Body of pancreas (tissue), 4 donors: ENCODE measurements around the gene TRIAP1. TPM values are rescaled to one million over a fixed set of nuclear protein-coding genes. Genes with fewer than 3 reads are reported as not detected.

Source experiments
- ATAC-seq: fragments of 150-250 bp; one replicate; pipeline ENCODE4 v1.9.1; 2016
- DNase-seq, 4 donors: peaks; one replicate each; pipeline ENCODE4 v3.0.0-alpha.2; 2019
- H3K27ac ChIP-seq, 4 donors: fragments of 200-600 bp; sonication (generic); 1 replicate in 3 of 4; 2 replicates in 1 of 4; pipeline versions ENCODE4 v1.5.1 to v1.6.1; 2016 to 2019; ENCODE audit warnings: mild to moderate bottlenecking in 1 of 4, mixed read lengths in 1 of 4, moderate library complexity in 1 of 4
- H3K27me3 ChIP-seq, 2 donors: fragments of 200-600 bp; sonication (generic); one replicate each; pipeline ENCODE4 v1.6.0; 2016; ENCODE audit warnings: mild to moderate bottlenecking in 1 of 2
- H3K36me3 ChIP-seq, 2 donors: fragments of 200-600 bp; sonication (generic); replicated peaks in 1 of 2; 2 replicates each; pipeline ENCODE4 v1.5.1; 2016; ENCODE audit warnings: low read depth in 2 of 2; ENCODE audit not compliant: insufficient read depth in 1 of 2
- H3K4me1 ChIP-seq: fragments of 200-600 bp; sonication (generic); one replicate; pipeline ENCODE4 v1.6.0; 2016
- H3K4me3 ChIP-seq, 2 donors: fragments of 200-600 bp; sonication (generic); 1 replicate in 1 of 2; 2 replicates in 1 of 2; pipeline ENCODE4 v1.5.1; 2016 to 2019
- H3K9me3 ChIP-seq, 3 donors: fragments of 200-600 bp; sonication (generic); 1 replicate in 2 of 3; 2 replicates in 1 of 3; pipeline ENCODE4 v1.5.1; 2016
- POLR2A ChIP-seq, 3 donors: fragments of 450-650 bp; IDR thresholded peaks; one replicate each; pipeline ENCODE4 v1.6.1; 2016; ENCODE audit warnings: antibody characterized with exemption in 3 of 3, mild to moderate bottlenecking in 2 of 3
- WGBS, 2 donors: methylation state at CpG; one replicate each; pipeline ENCODE4 v1.1.5; 2017; 5-methylcytosine and 5-hydroxymethylcytosine counted together
- intact Hi-C: fragments of 100-400 bp; cut with DNase I; formaldehyde crosslinking; loops from one replicate; pipeline ENCODE4 v1.15.1; 2023
- total RNA-seq, 2 donors: library from RNA; depleted of rRNA; stranded (reverse); fragments of >200 nt; gene quantifications; one replicate each; pipeline ENCODE4 v1.1.0, GENCODE V29; 2016
- TF ChIP-seq, protein P1 (sequence below), 7 experiments: fragments of 450-650 bp in 4 of 7; fragments of 200-600 bp in 3 of 7; sonication (generic) in 3 of 7; IDR thresholded peaks; one replicate each; pipeline ENCODE4 v1.5.1; 2016 to 2019; ENCODE audit warnings: antibody characterized with exemption in 7 of 7

TRIAP1 gene
- total RNA-seq, 2 donors from 2014 or later: 2.3 to 11.2 TPM

DNA sequence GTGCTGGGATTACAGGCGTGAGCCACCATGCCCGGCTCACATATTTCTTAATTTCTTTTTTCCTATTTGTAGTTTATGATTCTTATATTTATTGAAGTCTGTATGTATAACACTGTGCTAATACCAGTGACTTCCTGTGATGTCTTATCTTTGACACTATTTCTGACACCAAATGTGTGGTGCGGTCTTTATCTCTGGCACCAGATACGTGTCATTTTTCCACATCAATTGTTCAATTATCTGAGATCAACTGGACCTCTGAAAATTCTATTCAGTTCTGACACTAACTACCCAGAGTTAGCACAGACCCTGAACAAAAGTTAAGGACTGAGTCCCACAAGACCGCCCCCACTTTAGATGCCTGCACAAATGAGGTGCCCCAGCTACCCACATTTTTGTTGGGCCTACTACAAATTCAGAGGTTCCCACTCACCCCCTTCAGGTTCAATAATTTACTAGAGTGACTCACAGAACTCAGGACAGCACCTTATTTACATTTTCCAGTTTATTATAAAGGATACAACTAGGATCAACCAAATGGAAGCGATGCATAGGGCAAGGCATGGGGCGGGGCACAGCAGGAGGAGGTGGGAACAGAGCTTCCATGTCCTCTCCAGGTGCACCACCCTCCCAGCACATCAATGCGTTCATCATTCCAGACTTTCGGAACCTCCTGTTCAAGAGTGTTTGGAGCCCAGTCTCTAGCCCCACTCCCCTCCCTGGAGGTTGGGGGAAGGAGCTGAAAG is 35.0 kb upstream of the TRIAP1 start:
- ATAC-seq (no peak), DNase-seq (no peak)
- no peak for TF ChIP-seq POLR2A (IDR thresholded peaks at IDR 0.05)
- TF ChIP-seq, protein P1, sequence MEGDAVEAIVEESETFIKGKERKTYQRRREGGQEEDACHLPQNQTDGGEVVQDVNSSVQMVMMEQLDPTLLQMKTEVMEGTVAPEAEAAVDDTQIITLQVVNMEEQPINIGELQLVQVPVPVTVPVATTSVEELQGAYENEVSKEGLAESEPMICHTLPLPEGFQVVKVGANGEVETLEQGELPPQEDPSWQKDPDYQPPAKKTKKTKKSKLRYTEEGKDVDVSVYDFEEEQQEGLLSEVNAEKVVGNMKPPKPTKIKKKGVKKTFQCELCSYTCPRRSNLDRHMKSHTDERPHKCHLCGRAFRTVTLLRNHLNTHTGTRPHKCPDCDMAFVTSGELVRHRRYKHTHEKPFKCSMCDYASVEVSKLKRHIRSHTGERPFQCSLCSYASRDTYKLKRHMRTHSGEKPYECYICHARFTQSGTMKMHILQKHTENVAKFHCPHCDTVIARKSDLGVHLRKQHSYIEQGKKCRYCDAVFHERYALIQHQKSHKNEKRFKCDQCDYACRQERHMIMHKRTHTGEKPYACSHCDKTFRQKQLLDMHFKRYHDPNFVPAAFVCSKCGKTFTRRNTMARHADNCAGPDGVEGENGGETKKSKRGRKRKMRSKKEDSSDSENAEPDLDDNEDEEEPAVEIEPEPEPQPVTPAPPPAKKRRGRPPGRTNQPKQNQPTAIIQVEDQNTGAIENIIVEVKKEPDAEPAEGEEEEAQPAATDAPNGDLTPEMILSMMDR (IDR thresholded peaks at IDR 0.05): no peak
- WGBS, 2 donors: 87 to 91% methylated on average over 9 of the region's 9 CpGs
- Histone ChIP-seq H3K36me3 (no peaks in the 10 kb centered on the region), H3K27ac (no peak overlapping the region), H3K4me1 (no peaks in the 10 kb centered on the region), H3K4me3 (no peak overlapping the region), H3K9me3 (no peaks in the 10 kb centered on the region), H3K27me3 (no peaks in the 10 kb centered on the region)
- intact Hi-C loops: no loop called here

DNA sequence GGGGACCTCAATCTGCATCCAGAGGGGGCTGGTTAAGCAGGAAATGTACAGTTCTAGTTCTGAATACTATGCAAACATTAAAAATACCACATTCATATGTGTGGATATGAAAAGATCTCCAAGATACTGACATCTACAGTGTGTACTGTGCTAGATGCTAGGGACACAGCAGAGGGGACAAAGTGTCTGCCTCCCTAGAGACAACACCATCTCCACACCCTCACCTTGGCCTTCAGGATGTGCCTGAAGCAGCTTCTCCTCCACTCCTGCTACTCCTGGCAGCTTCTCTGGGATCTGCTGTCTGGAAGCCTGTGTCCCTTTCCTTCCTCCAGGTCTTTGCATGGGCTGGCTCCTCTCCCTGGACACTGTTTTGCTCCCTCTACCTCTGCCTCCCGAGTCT is 34.0 kb upstream of the TRIAP1 start:
- Histone ChIP-seq H3K27ac (no peak overlapping the region), H3K27me3 (no peaks in the 10 kb centered on the region), H3K36me3 (no peaks in the 10 kb centered on the region), H3K4me3 (no peak overlapping the region), H3K9me3 (no peaks in the 10 kb centered on the region), H3K4me1 (no peaks in the 10 kb centered on the region)
- intact Hi-C loops: no loop called here
- no peak for TF ChIP-seq POLR2A (IDR thresholded peaks at IDR 0.05)
- TF ChIP-seq, protein P1 (IDR thresholded peaks at IDR 0.05): no peak
- no peak for ATAC-seq
- DNase-seq: no peak
- 42 to 65% methylated on average over 1 of the region's 1 CpG for WGBS, 2 donors

DNA sequence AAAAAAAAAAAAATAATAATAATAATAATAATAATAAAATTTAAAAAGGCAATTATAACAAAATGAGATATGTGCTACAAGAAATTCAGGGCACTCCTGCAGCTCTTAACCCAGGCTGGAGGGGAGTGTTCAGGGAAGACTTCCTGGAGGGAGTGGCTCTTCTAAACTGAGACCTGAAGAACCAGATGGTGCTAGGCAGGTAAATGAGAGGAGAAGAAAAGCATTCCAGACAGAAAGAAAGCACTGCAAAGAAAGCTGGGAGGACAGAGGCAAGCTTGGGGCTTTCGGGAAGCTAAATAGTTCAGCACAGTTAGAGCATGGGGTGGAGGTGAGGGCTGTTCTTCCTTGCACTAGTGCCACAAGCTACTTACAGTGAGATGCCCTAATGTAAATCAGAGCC is 33.3 kb upstream of the TRIAP1 start:
- Histone ChIP-seq H3K9me3 (no peaks in the 10 kb centered on the region), H3K4me1 (no peaks in the 10 kb centered on the region), H3K27me3 (no peaks in the 10 kb centered on the region), H3K4me3 (no peak overlapping the region), H3K36me3 (no peaks in the 10 kb centered on the region), H3K27ac (no peak overlapping the region)
- ATAC-seq: no peak
- WGBS, 2 donors: 93 to 100% methylated on average over 1 of the region's 1 CpG
- intact Hi-C loops: no loop called here
- DNase-seq: no peak
- TF ChIP-seq, protein P1 (IDR thresholded peaks at IDR 0.05): no peak
- no peak for TF ChIP-seq POLR2A (IDR thresholded peaks at IDR 0.05)

DNA sequence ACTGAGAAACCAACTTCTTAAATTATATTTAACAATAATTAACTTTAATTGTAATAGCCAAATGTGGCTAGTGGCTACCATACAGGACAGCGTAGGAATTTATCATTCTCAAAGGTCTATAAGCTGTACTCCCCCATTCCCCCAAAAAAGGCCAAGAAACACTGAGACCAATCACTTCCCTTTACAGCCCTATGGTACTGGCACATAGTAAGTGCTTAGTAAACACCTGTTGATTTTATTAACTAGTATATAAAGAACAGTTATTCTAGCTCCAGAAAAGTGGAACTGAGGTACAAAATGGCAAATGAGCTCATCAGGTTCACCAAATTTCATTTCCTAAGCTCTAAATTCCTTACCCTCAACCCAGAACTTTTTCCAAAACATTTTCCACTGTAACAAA is 29.5 kb upstream of the TRIAP1 start:
- Histone ChIP-seq H3K36me3 (no peaks in the 10 kb centered on the region), H3K27me3 (no peaks in the 10 kb centered on the region), H3K27ac (no peak overlapping the region), H3K4me1 (peaks cover under 1% of the 10 kb centered on the region), H3K9me3 (no peaks in the 10 kb centered on the region), H3K4me3 (no peak overlapping the region)
- ATAC-seq (no peak), DNase-seq (no peak)
- WGBS, 2 donors: 100% methylated on average over 1 of the region's 1 CpG
- TF ChIP-seq, protein P1 (IDR thresholded peaks at IDR 0.05): no peak
- no peak for TF ChIP-seq POLR2A (IDR thresholded peaks at IDR 0.05)
- intact Hi-C loops: no loop called here

DNA sequence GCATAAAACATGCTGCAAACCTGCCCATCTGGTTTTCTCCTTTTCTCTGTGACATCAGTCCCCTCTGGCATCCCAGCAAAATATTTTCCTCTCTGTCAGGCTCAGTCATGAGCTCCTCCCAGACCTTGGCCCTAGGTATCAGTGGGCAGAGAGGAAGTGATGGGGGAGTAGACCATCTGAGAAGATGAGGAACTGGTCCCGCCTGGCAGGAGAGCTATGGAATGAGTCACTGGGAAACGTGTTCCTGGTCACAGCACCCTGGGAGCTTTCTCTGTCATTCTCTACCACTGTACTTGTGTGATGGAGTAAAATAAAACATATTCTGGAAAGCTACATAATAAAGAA is 28.4 kb upstream of the TRIAP1 start:
- WGBS, 2 donors: 17 to 31% methylated on average over 2 of the region's 2 CpGs
- peak; percentile 36 for ATAC-seq
- Histone ChIP-seq H3K27me3 (no peaks in the 10 kb centered on the region), H3K4me1 (peaks cover 7% of the 10 kb centered on the region), H3K36me3 (no peaks in the 10 kb centered on the region), H3K27ac (peak overlapping the region in 1 of 4 donors; percentile 63), H3K9me3 (no peaks in the 10 kb centered on the region), H3K4me3 (no peak overlapping the region)
- intact Hi-C loops: no loop called here
- TF ChIP-seq, protein P1 (IDR thresholded peaks at IDR 0.05): no peak
- no peak for TF ChIP-seq POLR2A (IDR thresholded peaks at IDR 0.05)
- DNase-seq: peak in 3 of 4 donors; percentile 32 to 61 (median 48)
